ENCODE data around the gene SIGLEC11.
"Not testable (repeated sequence)": the region's sequence is repeated elsewhere in the genome, so short reads cannot be mapped to it uniquely, and the experiment has no call there.

Gene SIGLEC11

GRCh38 chr19:49950956-49951526 lies 9.9 kb downstream of the SIGLEC11 start:
- DNase-seq: no peak

DNA sequence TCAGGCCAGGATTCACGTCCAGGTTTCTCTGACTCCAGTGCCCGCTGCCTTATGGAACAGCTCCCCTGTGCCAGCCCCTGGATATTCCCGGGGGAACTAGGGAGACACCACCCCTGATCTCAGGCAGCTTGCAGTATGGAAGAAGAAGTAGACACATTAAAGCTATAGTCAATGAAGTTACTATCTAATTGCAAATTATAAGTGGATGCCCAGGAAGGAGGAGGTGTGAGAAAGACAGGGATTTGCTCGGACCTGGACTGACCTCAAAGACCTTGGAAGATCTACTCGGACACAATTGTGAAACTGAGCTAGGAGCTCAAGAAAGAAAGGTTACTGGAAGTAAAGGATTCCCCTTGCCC lies 10.4 kb downstream of the SIGLEC11 start:
- no peak for DNase-seq

DNA sequence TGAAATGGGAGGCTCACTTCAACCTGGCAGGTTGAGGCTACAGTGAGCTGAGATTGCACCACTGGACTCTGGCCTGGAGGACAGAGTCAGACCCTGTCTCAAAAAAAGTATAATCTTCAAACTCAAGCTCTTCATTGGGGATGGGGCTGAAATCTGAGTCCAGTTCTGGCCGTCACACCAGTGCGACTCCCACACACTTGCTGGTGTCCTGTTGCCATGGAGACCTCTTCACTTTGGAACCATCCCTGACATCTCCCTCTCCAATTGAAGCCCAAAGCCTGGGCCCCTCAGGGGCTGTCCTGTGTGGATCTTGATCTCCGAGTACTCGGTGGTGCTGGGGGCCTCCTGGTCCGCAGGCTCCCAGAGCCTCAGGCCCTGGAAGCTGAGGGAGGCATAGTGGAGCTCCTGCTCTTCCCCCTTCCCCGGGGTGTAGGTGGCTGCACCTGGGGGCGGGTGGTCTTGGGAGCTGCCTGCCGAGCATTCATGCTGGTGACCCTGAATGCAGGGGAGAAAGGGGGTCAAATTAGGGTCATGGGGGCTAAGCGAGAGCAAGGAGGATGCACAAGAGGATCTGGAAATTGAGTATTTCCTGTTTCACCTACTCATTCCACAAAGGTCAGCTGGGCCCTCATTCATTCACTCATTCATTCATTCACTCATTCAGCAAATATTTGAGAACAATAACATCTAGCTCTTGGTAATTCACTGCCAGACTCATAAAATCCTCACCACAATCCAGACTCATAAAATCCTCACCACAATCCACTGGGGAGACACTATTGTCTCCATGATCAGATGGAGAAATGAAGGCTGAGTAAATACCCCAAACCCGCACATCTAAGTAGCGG lies 11.0 kb downstream of the SIGLEC11 start:
- no peak for DNase-seq

- DNase-seq: no peak
Measured at GRCh38 chr19:49946415-49946814, 14.6 kb downstream of the SIGLEC11 start.

DNA sequence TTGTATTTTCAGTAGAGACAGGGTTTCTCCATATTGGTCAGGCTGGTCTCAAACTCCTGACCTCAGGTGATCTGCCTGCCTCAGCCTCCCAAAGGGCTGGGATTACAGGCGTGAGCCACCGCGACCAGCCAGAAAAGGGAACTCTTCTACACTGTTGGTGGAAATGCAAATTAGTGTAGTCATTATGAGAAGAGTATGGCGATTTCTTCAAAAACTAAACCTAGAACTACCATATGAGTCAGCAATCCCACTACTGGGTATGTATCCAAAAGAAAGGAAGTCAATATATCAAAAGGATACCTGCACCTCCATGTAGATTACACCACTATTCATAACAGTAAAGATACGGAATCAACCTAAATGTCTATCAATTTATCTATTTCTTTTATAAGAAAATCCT lies 16.4 kb downstream of the SIGLEC11 start:
- not testable (repeated sequence) for DNase-seq

DNA sequence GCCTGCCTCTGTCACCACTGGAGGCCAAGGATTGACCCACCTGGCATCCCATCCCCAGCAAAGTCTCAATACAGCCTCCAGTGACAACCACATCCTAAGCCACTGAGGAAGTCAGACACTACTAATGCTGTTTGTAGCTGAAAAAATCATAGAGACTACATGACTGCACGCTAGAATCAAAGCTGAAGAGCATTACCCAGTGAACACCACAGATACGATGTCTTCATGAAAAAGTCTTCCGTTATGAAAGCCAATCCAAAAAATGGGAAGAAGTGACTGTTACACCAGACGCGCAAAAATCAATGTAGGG lies 20.5 kb downstream of the SIGLEC11 start:
- no peak for DNase-seq

GRCh38 chr19:49939721-49940481 lies 21.1 kb downstream of the SIGLEC11 start:
- DNase-seq: no peak

DNA sequence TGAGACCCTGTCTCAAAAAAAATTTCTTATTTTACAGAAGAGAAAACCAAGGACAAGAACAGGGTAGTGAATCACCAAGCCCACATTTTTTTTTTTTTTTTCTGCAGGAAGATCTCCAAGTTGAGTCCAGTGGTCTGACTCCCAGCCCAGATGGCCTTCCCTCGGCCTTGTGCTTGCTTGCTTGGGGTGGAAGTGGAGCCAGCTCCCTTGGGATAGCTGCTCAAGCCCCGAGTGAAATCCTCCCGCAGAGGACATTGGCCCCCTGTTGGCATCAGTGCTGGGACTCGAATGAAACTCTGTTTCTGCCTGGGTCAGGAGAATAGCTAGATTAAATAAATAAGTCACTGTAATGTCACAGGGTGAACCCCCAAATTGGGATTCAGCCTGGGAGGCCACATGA lies 22.3 kb downstream of the SIGLEC11 start:
- DNase-seq: no peak

GRCh38 chr19:49937750-49938381 lies 23.1 kb downstream of the SIGLEC11 start:
- DNase-seq: peak; percentile 18 to 76 (median 66)

DNA sequence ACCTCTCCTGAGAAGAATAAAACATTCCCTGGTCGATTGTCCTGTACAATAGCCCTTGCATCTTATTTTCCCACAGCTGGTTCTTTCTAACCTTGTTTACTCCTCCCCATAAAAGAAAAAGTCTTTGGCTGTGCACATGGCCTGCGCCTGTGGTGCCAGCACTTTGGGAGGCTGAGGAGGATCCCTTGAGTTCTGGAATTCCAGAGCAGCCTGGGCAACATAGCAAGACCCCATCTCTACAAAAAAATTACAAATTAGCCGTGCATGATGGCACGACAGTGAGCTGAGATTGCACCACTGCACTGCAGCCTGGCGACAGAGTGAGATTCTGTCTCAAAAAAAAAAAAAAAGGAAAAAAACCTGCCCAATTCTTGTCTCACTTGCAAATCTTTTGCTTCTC lies 24.4 kb downstream of the SIGLEC11 start:
- no peak for DNase-seq

- no peak for DNase-seq
Measured at GRCh38 chr19:49933643-49934042, 27.3 kb downstream of the SIGLEC11 start.

GRCh38 chr19:49932731-49933131 lies 28.2 kb downstream of the SIGLEC11 start:
- DNase-seq: peak in 5 of 6 experiments; percentile 7 to 58 (median 58)

DNA sequence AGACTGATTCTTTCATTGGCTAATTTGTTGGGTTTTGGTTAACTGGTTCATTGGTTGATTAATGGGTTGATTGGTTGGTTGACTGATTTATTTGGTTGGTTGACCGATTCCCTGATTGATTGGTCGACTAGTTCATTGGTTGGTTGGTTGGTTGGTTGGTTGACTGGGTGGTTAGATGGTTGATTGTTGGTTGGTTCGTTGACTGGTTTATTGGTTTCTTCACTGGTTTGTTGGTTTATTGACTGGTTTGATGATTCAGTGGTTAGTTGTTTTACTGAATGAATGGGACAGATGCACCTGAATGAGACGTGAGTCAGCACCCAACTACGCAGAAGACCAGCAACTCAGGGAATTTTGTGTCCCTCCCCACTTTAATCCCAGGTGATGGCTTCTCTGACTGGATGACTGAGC lies 28.9 kb downstream of the SIGLEC11 start:
- no peak for DNase-seq

DNA sequence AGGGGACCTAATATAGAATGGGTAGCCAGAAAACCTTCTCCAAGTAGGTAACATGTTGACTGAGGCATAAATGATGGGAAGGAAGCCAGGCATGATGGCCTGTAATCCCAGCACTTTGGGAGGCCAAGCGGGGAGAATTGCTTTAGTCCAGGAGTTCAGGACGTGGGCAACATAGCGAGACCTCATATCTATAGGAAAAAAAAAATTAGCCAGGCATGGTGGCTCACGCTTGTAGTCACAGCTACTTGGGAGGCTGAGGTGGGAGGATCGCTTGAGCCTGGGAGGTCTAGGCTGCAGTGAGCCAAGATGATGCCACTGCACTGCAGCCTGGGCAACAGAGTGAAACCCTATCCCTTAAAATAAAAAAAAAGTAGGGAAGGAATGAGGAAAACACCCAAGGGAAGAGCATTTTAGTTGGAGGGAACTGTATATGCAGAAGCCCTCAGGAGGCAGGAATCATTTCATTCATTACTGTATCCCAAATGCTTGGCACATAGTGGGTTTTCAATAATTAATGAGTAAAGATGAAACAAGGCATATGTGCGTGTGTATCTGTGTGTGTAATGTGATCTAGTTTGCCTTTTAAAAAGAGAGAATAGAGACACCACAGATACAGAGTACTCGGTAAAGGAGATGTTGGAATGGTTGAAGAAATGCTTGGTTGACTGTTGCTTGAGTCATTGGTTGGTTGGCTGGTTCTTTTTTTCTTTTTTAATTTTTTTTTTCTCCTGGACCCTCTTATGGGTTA lies 29.5 kb downstream of the SIGLEC11 start:
- DNase-seq: no peak

GRCh38 chr19:49930483-49931011 lies 30.4 kb downstream of the SIGLEC11 start:
- peak in 1 of 6 experiments; percentile 20 for DNase-seq

- DNase-seq: peak; percentile 92 to 99 (median 96)
Measured at GRCh38 chr19:49929611-49930482, 31.1 kb downstream of the SIGLEC11 start.

- peak; percentile 91 to 99 (median 94) for DNase-seq
Measured at GRCh38 chr19:49929121-49929610, 31.8 kb downstream of the SIGLEC11 start, which contains the start of the genes ATF5 and NUP62. ATF5 (plus strand) TSS chr19:49929205; CDS start chr19:49930851, 1,646 bp downstream. NUP62 (minus strand) TSS chr19:49929504; CDS start chr19:49909807, 19,697 bp downstream.

GRCh38 chr19:49927526-49928264 lies 33.3 kb downstream of the SIGLEC11 start:
- no peak for DNase-seq

DNA sequence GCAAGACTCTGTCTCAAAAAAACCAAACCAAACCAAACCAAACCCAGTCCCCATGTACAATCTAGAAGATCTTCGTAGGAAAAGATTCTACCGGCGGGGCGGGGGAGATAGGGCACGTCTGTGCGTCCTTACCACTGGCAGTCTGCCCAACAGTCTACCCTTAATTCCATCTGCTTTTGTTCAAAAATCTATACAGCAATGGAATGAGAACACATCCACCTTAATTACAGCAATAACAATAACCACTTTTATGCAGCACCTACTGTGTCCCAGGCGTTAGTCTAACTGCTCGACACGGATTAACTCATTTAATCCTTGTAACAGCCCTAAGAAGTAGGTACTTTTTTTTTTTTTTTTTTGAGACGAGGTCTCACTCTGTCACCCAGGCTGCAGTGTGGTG lies 34.5 kb downstream of the SIGLEC11 start:
- no peak for DNase-seq

- DNase-seq: no peak
Measured at GRCh38 chr19:49925486-49925885, 35.5 kb downstream of the SIGLEC11 start.

Data from stimulated activated naive CD4-positive, alpha-beta T cell (primary cell).